OCI-LY7 (cell line): ENCODE results near the gene MPPED1. TPM values are rescaled to one million over a fixed set of nuclear protein-coding genes. Genes with fewer than 3 reads are reported as not detected.

ENCODE experiments used
- BruUV-seq: library from RNA; stranded (reverse); fragments of 400-500 nt; replicated peaks from 2 replicates; lab custom pipeline; 2021; lab: Mats Ljungman, UMichigan
- CTCF ChIA-PET: fragments of 300-600 bp; sonication (Branson Sonifier 250); formaldehyde crosslinking; loops from one replicate; lab custom pipeline; 2022; ENCODE audit warnings: antibody characterized with exemption; ENCODE audit not compliant: unreplicated experiment; lab: Charles Lee
- POLR2A ChIA-PET: fragments of 300-600 bp; sonication (Branson Sonifier 250); formaldehyde crosslinking; loops from one replicate; lab custom pipeline; 2022; ENCODE audit warnings: antibody characterized with exemption; lab: Charles Lee
- DNase-seq: peaks from one replicate; pipeline ENCODE4 v3.0.0-alpha.2; 2015; ENCODE audit warnings: low spot score
- H2AFZ ChIP-seq: fragments of 200-600 bp; sonication (generic), shearing (Covaris generic); 2 replicates; pipeline ENCODE4 v1.6.1; 2014; ENCODE audit warnings: mild to moderate bottlenecking, antibody characterized with exemption, low read length, moderate library complexity
- H3K27ac ChIP-seq: fragments of 200-600 bp; sonication (generic); 2 replicates; pipeline ENCODE4 v1.5.1; 2014; ENCODE audit warnings: mixed run types, low read depth, mild to moderate bottlenecking, moderate library complexity, low read length, inconsistent platforms; ENCODE audit not compliant: poor library complexity, severe bottlenecking
- H3K36me3 ChIP-seq: fragments of 200-600 bp; sonication (generic); 2 replicates; pipeline ENCODE4 v1.6.1; 2014; ENCODE audit warnings: mild to moderate bottlenecking, antibody characterized with exemption, low read length, moderate library complexity, mixed read lengths; ENCODE audit not compliant: insufficient read depth
- H3K4me1 ChIP-seq: fragments of 200-600 bp; sonication (generic); 2 replicates; pipeline ENCODE4 v1.5.1; 2014; ENCODE audit warnings: mild to moderate bottlenecking, low read length; ENCODE audit not compliant: insufficient read depth, poor library complexity, severe bottlenecking
- H3K4me2 ChIP-seq: fragments of 200-600 bp; sonication (generic); 2 replicates; pipeline ENCODE4 v1.6.1; 2014; ENCODE audit warnings: mild to moderate bottlenecking, low read length
- H3K4me3 ChIP-seq: fragments of 200-600 bp; sonication (generic); 2 replicates; pipeline ENCODE4 v1.5.1; 2014; ENCODE audit warnings: mild to moderate bottlenecking, low read depth, low read length; ENCODE audit not compliant: poor library complexity, severe bottlenecking
- H3K79me2 ChIP-seq: fragments of 200-600 bp; sonication (generic); 2 replicates; pipeline ENCODE4 v1.6.1; 2016; ENCODE audit warnings: low read depth, mild to moderate bottlenecking, low read length, moderate library complexity, mixed read lengths; ENCODE audit not compliant: insufficient read depth
- H3K9me2 ChIP-seq: fragments of 200-600 bp; sonication (generic); 2 replicates; pipeline ENCODE4 v1.6.1; 2016; ENCODE audit warnings: mild to moderate bottlenecking, low read length, mixed read lengths; ENCODE audit not compliant: insufficient read depth
- H3K9me3 ChIP-seq: fragments of 200-600 bp; sonication (generic); 2 replicates; pipeline ENCODE4 v1.6.1; 2014; ENCODE audit warnings: mild to moderate bottlenecking, mixed run types, low read length, mixed read lengths
- H4K20me1 ChIP-seq: fragments of 200-600 bp; sonication (generic); 2 replicates; pipeline ENCODE4 v1.6.1; 2014; ENCODE audit warnings: mild to moderate bottlenecking, antibody characterized with exemption, low read length, moderate library complexity, mixed read lengths; ENCODE audit not compliant: insufficient read depth
- EZH2phosphoT487 ChIP-seq: fragments of 200-600 bp; sonication (generic); IDR thresholded peaks from 2 replicates; pipeline ENCODE4 v1.6.1; 2018; ENCODE audit warnings: low read depth, borderline replicate concordance, mild to moderate bottlenecking, mixed run types, antibody characterized with exemption, low read length, moderate library complexity, mixed read lengths
- intact Hi-C: fragments of 100-400 bp; cut with micrococcal nuclease; formaldehyde crosslinking; loops from one replicate; pipeline ENCODE4 v1.10.0; 2022; ENCODE audit not compliant: unreplicated experiment
- total RNA-seq, 2 experiments: library from RNA; depleted of rRNA in 1 of 2; stranded (reverse); fragments of >200 nt in 1 of 2; shearing (Covaris generic) in 1 of 2; gene quantifications; 2 replicates each; pipeline ENCODE4 v1.2.3, GENCODE V29; 2014 to 2022
- TF ChIP-seq, protein P1 (sequence below): fragments of 200-600 bp; sonication (generic); conservative IDR thresholded peaks from 2 replicates; pipeline ENCODE4 v1.5.1; 2014; ENCODE audit warnings: mild to moderate bottlenecking, antibody characterized with exemption, low read length, moderate library complexity, mixed read lengths

MPPED1 gene
- total RNA-seq, 2 experiments from 2014 or later, result not detected

DNA sequence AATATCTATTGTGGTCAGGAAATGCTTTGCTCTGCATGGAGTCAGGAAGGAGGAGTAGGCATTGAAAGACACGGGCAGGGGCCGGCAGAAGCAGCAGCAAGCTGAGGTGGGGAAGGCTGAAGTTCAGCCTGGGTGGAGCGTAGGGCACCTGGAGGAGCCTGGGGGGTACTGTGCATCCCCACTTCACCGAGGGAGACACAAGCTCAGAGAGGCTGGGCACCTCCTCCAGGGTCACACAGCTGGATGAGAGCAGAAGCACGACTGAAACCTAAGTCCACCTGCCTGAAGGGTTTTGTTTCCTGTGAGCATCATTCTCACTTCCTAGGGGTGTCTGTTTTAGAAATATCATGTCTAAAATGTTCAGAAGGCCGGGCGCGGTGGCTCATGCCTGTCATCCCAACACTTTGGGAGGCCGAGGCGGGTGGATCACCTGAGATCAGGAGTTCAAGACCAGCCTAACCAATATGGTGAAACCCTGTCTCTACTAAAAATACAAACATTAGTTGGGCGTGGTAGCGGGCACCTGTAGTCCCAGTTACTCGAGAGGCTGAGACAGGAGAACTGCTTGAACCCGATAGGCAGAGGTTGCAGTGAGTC lies 138.3 kb downstream of the MPPED1 start:
- no peak overlapping the region for H3K27ac ChIP-seq
- POLR2A ChIA-PET, result no interaction called here
- H3K79me2 ChIP-seq, result no peaks in the 10 kb centered on the region
- no peak overlapping the region for H2AFZ ChIP-seq
- H3K9me2 ChIP-seq, result no peaks in the 10 kb centered on the region
- CTCF ChIA-PET, result no interaction called here
- H3K36me3 ChIP-seq, result no peaks in the 10 kb centered on the region
- H4K20me1 ChIP-seq, result no peaks in the 10 kb centered on the region
- TF ChIP-seq, protein P1, sequence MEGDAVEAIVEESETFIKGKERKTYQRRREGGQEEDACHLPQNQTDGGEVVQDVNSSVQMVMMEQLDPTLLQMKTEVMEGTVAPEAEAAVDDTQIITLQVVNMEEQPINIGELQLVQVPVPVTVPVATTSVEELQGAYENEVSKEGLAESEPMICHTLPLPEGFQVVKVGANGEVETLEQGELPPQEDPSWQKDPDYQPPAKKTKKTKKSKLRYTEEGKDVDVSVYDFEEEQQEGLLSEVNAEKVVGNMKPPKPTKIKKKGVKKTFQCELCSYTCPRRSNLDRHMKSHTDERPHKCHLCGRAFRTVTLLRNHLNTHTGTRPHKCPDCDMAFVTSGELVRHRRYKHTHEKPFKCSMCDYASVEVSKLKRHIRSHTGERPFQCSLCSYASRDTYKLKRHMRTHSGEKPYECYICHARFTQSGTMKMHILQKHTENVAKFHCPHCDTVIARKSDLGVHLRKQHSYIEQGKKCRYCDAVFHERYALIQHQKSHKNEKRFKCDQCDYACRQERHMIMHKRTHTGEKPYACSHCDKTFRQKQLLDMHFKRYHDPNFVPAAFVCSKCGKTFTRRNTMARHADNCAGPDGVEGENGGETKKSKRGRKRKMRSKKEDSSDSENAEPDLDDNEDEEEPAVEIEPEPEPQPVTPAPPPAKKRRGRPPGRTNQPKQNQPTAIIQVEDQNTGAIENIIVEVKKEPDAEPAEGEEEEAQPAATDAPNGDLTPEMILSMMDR, result no peak
- no peak for TF ChIP-seq EZH2phosphoT487
- no TSS peak for BruUV-seq
- no peaks in the 10 kb centered on the region for H3K4me1 ChIP-seq
- intact Hi-C loops, result no loop called here
- H3K9me3 ChIP-seq, result no peaks in the 10 kb centered on the region
- no peak overlapping the region for H3K4me3 ChIP-seq
- DNase-seq, result no peak
- H3K4me2 ChIP-seq, result no peak overlapping the region

DNA sequence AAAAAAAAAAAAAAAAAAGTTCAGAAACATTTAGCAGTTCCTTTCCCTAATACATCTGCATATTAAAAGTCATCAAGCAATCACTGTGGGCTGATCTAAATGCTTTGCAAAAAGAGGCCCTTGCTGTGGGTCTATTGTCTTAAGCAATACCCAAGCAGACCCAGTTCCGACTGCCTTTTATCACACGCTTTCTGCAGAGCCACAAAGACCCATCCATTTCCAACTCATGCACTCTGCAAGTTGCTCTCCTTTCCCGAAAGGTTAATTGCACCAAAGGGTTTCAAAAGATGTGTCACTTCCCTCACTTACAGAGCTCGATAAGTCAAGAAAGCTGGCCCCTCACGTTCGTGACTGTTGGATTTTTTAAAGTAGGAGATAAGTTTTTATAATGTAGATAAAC lies 138.9 kb downstream of the MPPED1 start:
- no peaks in the 10 kb centered on the region for H3K36me3 ChIP-seq
- no peaks in the 10 kb centered on the region for H4K20me1 ChIP-seq
- H3K9me3 ChIP-seq, result no peaks in the 10 kb centered on the region
- H3K4me2 ChIP-seq, result no peak overlapping the region
- CTCF ChIA-PET, result no interaction called here
- no peak overlapping the region for H3K4me3 ChIP-seq
- H3K4me1 ChIP-seq, result no peaks in the 10 kb centered on the region
- DNase-seq, result no peak
- BruUV-seq, result no TSS peak
- no peaks in the 10 kb centered on the region for H3K9me2 ChIP-seq
- no peak for TF ChIP-seq EZH2phosphoT487
- TF ChIP-seq, protein P1, result no peak
- no peak overlapping the region for H3K27ac ChIP-seq
- intact Hi-C loops, result no loop called here
- no peak overlapping the region for H2AFZ ChIP-seq
- POLR2A ChIA-PET, result interaction anchor here (0.6 kb wide), 1 partner anchor 408 kb away, joined by 3 read pairs; no protein-coding TSS in a partner anchor
- H3K79me2 ChIP-seq, result no peaks in the 10 kb centered on the region

DNA sequence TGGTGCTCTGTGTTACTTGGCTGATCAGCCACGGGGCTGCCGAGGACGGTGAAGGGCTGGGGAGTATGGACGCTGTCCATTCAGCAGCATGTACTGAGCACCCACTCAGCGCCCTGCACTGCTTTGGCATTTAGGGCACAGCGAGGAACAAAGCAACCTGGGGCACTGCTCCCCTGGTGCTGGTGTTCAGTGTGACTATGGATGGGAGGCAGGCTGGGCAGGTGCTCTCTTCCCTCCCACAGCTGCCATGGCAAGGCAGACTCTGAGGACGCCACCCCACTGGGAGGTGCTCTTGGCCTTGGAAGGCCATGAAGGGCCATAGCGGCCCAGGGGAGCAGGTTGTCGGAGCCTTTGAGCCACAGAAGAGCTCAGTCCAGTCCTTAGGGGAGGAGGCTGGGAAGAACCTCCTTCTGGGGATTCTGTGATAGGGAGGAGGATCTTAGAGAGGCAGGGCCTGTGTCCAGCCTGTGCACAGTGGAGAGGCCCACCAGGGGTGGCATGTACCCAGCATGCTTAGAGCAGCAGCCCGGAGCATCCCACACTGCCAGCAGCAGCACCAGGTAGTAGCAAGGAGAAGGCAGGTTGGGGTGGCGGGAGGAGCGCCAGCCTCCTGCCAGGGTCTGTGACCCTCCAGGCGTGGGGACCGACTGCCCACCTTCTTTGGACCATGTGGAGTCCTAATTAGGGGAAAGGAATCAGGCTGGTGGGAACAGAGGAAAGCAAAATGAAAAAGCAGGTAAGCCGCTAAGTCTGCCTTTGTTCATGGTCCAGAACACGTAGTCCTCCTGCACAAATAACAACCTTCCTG lies 141.8 kb downstream of the MPPED1 start:
- Histone ChIP-seq H3K4me3 (no peak overlapping the region), H2AFZ (no peak overlapping the region), H3K4me1 (no peaks in the 10 kb centered on the region), H3K79me2 (no peaks in the 10 kb centered on the region), H4K20me1 (no peaks in the 10 kb centered on the region), H3K36me3 (no peaks in the 10 kb centered on the region), H3K9me3 (no peaks in the 10 kb centered on the region), H3K27ac (no peak overlapping the region), H3K9me2 (no peaks in the 10 kb centered on the region), H3K4me2 (no peak overlapping the region)
- intact Hi-C loops, result no loop called here
- DNase-seq, result no peak
- TF ChIP-seq EZH2phosphoT487, result no peak
- TF ChIP-seq, protein P1, result no peak
- POLR2A ChIA-PET, result no interaction called here
- no TSS peak for BruUV-seq
- CTCF ChIA-PET, result no interaction called here
